Stimulated activated CD4-positive, alpha-beta T cell treated with anti-CD3 and anti-CD28 coated beads, TNF-alpha, amount 100 ng/mL, for 4 hours (primary cell): ENCODE data around the gene NFATC2IP.
"Not testable (repeated sequence)": the region's sequence is repeated elsewhere in the genome, so short reads cannot be mapped to it uniquely, and the experiment has no call there.

Source experiments
- DNase-seq, 3 experiments: peaks; one replicate each; pipeline ENCODE4 v3.0.0-alpha.2; 2020; ENCODE audit warnings: low read depth in 3 of 3

Gene NFATC2IP

GRCh38 chr16:28926284-28926683, 24.5 kb upstream of the NFATC2IP start:
- DNase-seq, result not testable (repeated sequence)

DNA sequence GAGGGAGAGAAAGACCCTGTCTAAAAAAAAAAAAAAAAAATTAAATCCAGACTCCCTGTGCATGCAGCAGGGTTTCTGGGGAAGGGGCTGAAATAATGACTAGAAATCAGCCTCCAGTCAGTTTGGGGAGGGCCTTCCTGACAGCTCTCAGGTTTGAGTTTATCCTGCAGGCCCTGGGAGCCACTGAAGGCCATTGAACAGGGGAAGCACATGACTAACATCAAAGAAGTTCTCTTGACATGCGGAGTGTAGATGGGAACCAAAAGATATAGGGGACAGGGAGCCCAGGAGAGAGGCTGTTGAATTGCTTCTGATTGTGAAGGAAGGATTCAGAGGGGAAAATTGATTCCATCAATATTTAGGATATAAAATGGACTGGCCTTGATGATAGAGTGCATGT, 22.9 kb upstream of the NFATC2IP start:
- no peak for DNase-seq

DNA sequence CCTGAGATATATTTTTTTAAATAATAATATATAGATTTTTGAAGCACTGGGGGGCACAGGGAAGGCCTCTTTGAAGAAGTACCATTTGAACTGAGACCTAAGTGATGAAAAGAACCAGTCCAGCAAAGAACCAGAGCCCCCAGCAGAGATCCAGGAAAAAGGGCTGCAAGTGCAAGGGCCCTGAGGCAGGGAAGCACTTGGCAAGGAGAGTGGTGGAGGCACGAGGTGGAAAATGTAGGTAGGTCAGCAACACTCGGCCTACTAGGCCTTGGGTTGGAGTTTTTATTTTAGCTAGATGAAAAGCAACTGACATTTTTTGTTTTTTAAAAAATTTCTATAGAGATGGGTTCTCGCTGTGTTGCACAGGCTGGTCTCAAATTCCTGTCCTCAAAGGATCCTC, 20.5 kb upstream of the NFATC2IP start:
- no peak for DNase-seq

GRCh38 chr16:28930652-28931051, 20.1 kb upstream of the NFATC2IP start:
- DNase-seq, result no peak

- DNase-seq, result no peak
Observed at GRCh38 chr16:28931801-28932225, 18.9 kb upstream of the NFATC2IP start, which contains the start of gene CD19. CD19 (plus strand) TSS chr16:28931971; CDS start chr16:28932001, 30 bp downstream.

- DNase-seq, result no peak
Observed at GRCh38 chr16:28932339-28933141, 18.2 kb upstream of the NFATC2IP start.

GRCh38 chr16:28933171-28933570, 17.6 kb upstream of the NFATC2IP start:
- no peak for DNase-seq

GRCh38 chr16:28935346-28935745, 15.4 kb upstream of the NFATC2IP start:
- DNase-seq, result no peak

GRCh38 chr16:28935924-28936783, 14.6 kb upstream of the NFATC2IP start:
- DNase-seq, result peak; percentile 72 to 78 (median 73)

- DNase-seq, result no peak
Observed at GRCh38 chr16:28936784-28937155, 14.0 kb upstream of the NFATC2IP start.

GRCh38 chr16:28937222-28937876, 13.4 kb upstream of the NFATC2IP start:
- DNase-seq, result no peak

DNA sequence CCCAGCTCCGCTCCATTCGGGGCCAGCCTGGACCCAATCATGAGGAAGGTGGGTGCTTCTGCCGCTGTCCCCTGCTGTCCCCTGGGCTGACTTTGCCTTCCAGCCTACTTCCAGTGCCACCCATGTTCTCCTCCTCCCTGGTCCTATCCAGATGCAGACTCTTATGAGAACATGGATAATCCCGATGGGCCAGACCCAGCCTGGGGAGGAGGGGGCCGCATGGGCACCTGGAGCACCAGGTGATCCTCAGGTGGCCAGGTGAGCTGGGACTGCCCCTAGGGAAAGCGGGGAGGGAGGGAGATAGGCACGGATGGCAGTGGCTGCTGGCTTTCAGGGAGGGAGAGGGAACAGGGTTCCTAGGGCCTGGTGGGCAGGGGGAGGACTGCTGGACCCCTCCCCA, 12.0 kb upstream of the NFATC2IP start:
- DNase-seq, result no peak

GRCh38 chr16:28939825-28940224, 10.9 kb upstream of the NFATC2IP start:
- DNase-seq, result not testable (repeated sequence)

DNA sequence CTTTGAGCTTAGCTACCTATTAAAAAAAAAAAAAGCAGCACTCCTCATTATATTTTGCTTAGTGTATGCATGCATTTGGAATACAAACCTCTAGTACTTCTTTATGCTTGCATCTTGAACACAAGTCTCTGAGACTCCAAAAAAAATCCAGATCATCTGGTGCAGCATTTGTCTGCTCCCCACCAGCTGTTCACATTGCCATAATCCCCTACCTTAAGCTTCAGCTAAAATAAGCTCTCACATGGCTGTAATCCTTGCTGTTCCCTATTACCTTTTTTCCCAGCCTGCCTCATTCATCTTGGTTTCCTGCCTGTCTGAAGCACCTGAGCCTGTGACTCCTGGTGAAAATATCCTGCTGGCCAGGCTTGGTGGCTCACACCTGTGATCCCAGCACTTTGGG, 7.5 kb upstream of the NFATC2IP start:
- DNase-seq, result no peak

- DNase-seq, result no peak
Observed at GRCh38 chr16:28946681-28947080, 4.1 kb upstream of the NFATC2IP start.

DNA sequence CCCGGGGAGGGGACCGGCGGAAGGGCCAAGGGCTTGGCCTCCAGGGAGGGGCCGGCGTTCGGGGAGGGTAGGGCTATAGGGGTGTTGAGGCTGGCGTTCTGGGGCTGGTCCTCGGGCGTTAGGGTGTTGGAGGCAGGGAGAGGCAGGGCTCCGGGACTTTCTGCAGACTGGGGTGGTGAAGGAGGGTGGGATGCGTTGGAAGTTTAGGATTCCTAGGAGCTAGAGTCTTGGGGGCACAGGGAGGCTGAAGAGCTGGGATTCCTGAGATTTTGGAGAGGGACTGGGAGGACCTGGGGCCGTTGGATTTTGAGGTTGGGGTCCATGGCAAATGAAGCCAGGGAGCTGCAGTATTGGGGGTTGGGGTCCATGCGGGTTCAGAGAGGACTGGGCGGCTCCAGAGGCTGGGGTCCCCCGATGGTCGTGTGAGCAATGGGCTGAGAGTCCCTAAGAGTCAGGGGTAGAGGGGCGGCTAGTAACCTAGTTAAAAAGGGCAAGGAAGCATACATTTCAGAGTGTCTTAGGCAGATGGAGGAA, 740 bp downstream of the NFATC2IP start:
- no peak for DNase-seq

DNA sequence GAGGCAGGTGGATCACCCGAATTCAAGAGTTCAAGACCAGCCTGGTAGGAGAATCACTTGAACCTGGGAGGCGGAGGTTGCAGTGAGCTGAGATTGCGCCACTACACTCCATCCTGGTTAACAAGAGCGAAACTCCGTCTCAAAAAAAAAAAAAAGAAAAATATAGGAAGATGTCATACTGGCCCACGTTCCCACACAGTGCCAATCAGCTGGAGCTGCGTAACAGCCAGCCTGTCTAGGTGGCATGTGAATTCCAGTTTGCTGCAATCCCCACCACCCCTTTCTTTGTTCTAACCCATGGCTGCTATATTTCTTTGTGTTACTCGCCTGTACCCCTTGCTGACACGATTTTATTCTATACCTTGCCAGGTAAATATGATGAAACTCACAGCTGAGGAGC, 7.5 kb downstream of the NFATC2IP start:
- no peak for DNase-seq

DNA sequence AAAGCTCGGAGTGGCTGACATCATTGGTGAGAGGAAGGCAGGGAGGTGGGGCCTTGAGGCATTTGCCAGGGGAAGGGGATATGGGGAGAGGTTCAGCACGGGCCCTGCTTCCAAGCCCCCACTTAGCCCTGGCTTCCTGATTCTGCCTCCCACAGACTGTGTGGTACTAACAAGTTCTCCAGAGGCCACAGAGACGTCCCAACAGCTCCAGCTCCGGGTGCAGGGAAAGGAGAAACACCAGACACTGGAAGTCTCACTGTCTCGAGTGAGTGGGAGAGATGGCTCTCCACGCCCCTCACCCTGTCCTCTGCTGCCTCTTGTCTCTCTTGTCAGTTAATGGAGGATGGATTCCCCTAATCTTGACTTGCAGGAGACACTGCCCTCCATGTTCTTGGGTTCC, 8.1 kb downstream of the NFATC2IP start:
- DNase-seq, result no peak

GRCh38 chr16:28964072-28964471, 13.3 kb downstream of the NFATC2IP start:
- no peak for DNase-seq

GRCh38 chr16:28964496-28964895, 13.8 kb downstream of the NFATC2IP start:
- no peak for DNase-seq

GRCh38 chr16:28967156-28967555, 16.4 kb downstream of the NFATC2IP start:
- no peak for DNase-seq

DNA sequence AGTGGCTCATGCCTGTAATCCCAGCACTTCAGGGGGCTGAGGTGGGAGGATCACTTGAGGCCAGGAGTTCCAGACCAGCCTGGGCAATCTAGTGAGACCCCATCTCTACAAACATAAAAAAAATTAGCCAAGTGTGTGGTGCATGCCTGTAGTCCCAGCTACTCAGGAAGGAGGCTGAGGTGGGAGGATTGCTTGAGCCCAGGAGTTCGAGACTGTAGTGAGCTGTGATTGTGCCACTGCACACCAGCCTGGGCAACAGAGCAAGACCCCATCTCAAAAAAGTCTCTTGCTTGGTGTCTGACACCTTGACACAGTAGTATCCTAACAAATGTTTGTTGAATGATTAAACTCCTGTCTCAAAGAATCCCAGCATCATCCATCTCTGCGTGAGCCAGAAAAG, 19.0 kb downstream of the NFATC2IP start:
- not testable (repeated sequence) for DNase-seq
